VCaP (cell line): ENCODE measurements around the gene BSX.

Experiments used
- H3K27ac ChIP-seq: fragments of 450-650 bp; 2 replicates; pipeline ENCODE4 v1.5.1; 2017
- TF ChIP-seq, protein P1 (sequence below): fragments of 450-650 bp; conservative IDR thresholded peaks from 2 replicates; pipeline ENCODE4 v1.5.1; 2017; ENCODE audit warnings: mild to moderate bottlenecking, moderate library complexity

BSX gene

DNA sequence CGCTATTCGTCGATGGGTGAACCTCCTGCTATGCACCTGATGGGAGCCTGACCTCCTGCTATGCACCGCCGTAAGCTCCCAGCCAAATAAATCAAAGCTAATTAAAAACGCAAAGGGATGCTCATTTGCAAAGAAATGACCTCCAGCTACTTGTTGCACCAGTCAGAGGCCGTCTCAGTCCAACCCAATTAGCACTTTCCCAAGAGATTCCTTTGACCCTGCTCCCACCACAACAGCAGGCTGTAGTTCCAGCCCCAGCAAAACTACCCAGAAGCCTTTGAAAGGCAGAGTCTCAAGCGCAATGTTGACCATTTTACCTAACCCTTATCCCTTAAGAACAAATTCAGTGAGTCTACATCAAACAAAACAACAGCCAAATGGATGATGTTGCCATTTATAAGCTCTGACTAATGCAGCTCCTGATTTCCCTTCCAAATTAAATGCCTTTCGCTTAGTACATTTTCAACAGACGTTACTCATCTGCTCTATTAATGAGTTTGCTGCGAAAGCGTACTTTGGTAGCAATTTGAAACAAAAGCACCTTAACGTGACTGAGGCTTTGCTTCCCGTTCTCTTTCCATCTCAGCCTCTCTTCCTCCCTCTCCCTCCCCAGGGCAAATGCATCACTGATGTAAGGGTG lies 17.2 kb upstream of the BSX start:
- TF ChIP-seq, protein P1, sequence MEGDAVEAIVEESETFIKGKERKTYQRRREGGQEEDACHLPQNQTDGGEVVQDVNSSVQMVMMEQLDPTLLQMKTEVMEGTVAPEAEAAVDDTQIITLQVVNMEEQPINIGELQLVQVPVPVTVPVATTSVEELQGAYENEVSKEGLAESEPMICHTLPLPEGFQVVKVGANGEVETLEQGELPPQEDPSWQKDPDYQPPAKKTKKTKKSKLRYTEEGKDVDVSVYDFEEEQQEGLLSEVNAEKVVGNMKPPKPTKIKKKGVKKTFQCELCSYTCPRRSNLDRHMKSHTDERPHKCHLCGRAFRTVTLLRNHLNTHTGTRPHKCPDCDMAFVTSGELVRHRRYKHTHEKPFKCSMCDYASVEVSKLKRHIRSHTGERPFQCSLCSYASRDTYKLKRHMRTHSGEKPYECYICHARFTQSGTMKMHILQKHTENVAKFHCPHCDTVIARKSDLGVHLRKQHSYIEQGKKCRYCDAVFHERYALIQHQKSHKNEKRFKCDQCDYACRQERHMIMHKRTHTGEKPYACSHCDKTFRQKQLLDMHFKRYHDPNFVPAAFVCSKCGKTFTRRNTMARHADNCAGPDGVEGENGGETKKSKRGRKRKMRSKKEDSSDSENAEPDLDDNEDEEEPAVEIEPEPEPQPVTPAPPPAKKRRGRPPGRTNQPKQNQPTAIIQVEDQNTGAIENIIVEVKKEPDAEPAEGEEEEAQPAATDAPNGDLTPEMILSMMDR = no peak
- no peak overlapping the region for H3K27ac ChIP-seq

DNA sequence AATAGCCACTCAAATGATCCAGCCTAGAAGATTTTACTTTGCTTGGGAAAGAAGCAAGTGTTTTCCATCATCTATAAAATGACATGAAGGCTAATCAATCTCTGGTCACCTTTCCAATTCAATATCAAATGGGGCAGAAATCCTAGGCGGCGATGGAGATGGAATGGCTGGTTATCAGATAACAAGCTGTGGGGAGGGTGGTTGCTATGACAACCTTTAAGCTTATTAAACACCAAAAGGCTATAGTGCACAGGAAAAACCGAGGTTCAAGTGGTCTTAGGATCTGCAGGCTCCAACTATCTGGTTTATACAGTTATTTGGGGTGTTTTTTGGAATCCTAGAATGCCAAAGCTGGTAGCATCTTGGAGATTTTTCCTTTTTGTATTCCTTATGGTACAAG lies 13.9 kb upstream of the BSX start:
- H3K27ac ChIP-seq = no peak overlapping the region
- TF ChIP-seq, protein P1 = no peak

DNA sequence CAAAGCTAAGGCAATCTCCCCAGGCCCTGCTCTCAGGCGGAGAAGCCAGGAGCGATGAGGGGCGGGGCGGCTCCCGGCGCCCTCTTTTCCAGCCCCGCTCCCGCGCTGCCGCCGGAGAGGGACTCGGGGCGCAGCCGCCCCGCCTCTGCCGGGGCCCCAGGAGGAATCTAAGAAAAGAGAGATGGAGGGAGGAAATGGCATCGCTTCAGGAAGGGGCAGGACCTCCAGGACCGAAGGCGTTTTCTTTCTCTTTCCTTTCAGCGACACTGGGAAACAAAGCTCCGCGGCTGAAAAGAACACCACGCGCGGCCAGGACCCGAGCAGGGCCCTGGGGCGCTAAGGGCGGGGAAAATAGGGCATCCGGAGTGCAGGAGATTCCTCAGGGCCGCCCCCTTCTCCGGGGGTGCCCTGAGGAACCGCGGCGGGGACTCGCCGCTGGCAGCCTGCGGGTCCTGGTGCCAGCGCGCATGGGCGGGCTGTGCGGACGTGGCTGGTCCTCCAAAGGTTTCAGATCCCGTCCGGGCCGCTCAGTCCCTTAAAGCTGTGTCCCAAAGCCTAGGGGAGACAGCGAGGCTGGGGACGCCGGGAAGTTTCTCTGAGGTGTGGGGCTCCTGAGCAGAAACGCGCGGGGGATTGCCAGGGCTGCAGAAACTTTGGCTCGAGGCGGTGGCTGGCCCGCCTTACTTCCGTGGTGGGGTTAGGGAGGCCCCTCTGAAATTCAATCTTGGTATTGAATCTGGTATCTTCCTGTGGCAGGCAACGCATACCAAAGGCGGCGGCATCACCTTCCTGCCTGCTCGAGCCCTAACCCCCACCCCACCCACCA lies 2.8 kb upstream of the BSX start:
- TF ChIP-seq, protein P1 = no peak
- H3K27ac ChIP-seq = peak overlapping the region; percentile 87

DNA sequence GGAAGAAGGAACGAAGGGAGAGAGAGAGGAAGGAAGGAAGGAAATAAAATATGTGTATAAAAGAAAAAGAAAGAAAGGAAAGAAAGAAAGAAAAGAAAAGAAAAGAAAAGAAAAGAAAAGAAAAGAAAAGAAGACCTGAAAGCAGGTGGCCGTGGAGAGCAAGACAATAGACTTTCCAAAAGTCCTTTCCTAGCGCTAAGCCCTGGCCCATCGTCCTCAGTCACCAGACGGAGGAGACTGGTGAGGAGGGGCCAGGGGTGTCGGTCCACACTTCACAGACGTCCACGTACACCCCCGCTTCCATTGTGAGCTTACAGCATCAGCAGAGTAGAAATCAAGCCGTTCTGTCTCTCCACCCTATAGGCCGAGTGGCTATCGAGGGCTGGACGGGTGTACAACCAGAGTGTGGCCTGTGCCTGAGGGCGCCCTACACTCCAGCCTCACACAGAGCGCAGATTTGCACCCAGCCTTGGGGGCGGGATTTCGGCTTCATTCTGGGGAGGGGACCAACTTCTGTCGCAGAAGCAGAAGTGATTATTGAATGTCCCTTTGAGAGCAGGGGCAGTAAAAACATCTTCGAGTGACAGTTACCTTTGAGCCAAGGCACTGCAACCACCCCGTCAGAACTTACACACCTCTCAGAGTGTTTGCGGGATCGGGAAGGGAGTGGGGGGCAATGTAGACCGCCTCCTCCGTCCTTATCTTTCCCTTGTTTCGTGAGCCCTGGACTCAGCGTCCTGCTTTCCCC lies 2.0 kb upstream of the BSX start:
- TF ChIP-seq, protein P1 = no peak
- H3K27ac ChIP-seq = peak overlapping the region; percentile 87

DNA sequence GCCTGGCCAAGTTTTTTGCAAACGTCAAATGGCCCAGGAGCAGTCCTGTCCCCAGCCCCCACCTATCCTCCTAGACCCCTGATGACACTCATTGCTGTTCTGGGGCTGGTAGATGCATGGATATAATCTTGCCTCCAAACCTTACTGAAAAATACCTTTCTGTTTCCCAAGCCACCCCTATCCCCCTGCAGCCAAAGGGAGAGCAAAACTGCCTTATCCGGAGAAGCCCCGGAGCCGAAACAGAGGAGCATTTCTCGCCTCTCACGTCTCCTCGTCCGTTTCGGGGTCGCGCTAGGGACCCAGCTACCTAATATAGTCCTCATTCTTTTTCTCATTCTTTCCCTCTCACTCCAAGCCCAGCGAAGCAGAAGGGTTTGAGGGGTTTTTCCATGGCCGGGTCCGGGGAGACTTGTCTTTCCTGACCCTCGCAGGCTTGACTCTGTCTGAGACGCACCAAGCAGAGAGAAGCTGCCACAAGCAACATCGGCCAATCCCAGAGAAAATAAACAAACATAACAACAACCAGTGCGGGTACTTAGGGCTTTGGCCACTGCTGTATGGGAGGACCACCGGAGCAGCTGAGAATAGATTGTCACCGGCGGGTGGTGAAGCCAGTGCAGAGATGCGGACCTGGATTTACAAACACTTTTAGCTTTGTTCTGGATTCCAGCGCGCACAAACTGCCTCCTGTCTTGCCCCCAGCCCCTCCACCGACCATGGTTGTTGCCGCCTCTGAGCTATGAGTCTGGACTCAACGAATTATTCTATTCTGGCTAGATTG lies 1.6 kb downstream of the BSX start:
- TF ChIP-seq, protein P1 = no peak
- H3K27ac ChIP-seq = no peak overlapping the region

DNA sequence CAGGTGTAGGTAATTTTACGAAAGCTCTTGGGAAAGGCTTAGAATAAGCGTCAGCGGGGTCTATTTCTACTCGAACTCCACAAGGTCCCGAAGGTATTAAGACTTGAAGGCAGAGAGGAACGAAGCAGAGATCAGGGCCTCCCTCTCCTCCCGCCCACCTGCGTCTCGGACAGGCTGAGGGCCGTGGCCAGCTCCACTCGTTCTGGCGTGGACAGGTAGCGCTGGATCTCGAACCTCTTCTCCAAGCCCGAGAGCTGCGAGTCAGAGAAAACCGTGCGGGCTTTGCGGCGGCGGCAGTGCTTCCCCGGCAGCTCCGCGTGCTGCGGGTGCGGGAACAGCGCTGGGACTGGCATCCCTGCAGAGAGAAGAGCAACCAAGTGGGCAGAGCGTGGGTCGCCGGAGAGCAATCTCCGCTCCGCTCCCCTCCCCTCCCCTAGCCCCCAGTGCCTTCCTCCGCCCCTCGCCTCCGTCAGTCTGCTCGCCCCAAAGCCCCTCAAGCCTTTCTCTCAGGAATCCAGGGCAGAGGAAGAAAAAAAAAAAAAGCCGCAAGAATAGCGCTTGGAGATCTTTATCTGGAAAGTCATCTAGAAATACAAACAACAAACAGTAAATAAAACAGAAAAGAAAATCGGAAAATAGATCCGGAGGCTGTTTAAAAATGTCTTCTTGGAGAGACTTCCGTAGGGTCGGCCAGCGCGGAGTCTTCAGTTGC lies 2.4 kb downstream of the BSX start:
- no peak overlapping the region for H3K27ac ChIP-seq
- TF ChIP-seq, protein P1 = no peak
